H1 (cell line): ENCODE data around the gene SEPTIN5. TPM values are rescaled to one million over a fixed set of nuclear protein-coding genes. Genes with fewer than 3 reads are reported as not detected.

ENCODE experiments used
- CTCF ChIA-PET: fragments of 300-600 bp; sonication (Branson Sonifier 250); formaldehyde crosslinking; loops from one replicate; lab custom pipeline; 2021; ENCODE audit not compliant: partially characterized antibody; lab: Charles Lee
- POLR2A ChIA-PET: fragments of 300-600 bp; sonication (Branson Sonifier 250); formaldehyde crosslinking; loops from one replicate; lab custom pipeline; 2021; ENCODE audit warnings: inconsistent platforms; ENCODE audit not compliant: partially characterized antibody; lab: Charles Lee
- DNase-seq, 2 experiments: peaks; one replicate each; pipeline versions ENCODE4 v3.0.0 to v3.0.0-alpha.2; 2010 to 2022; ENCODE audit warnings: low spot score in 2 of 2, low read depth in 1 of 2, mixed read lengths in 1 of 2
- FAIRE-seq: peaks from 2 replicates; lab custom pipeline; 2011; peaks lifted over from hg19 to GRCh38; lab: Jason Lieb, UNC
- H2AFZ ChIP-seq: 2 replicates; pipeline ENCODE4 v1.8.1; 2012; ENCODE audit warnings: low read length, inconsistent platforms
- H2AK5ac ChIP-seq: 2 replicates; pipeline ENCODE4 v1.6.1; 2013; ENCODE audit warnings: low read depth, low read length
- H2BK120ac ChIP-seq: replicated peaks from 2 replicates; pipeline ENCODE3; 2013; ENCODE audit warnings: low read depth, low read length, inconsistent platforms
- H2BK12ac ChIP-seq: 2 replicates; pipeline ENCODE4 v1.6.1; 2013; ENCODE audit warnings: low read depth, low read length
- H2BK15ac ChIP-seq: 2 replicates; pipeline ENCODE4 v1.6.1; 2013; ENCODE audit warnings: low read length
- H2BK20ac ChIP-seq: 2 replicates; pipeline ENCODE4 v1.6.1; 2013; ENCODE audit warnings: low read length
- H2BK5ac ChIP-seq: 2 replicates; pipeline ENCODE4 v1.6.1; 2013; ENCODE audit warnings: low read depth, low read length
- H3K14ac ChIP-seq: 2 replicates; pipeline ENCODE4 v1.6.1; 2013; ENCODE audit warnings: inconsistent platforms; ENCODE audit not compliant: insufficient read length
- H3K18ac ChIP-seq: 2 replicates; pipeline ENCODE4 v1.6.1; 2013; ENCODE audit warnings: low read length; ENCODE audit errors: extremely low read depth
- H3K23ac ChIP-seq: 2 replicates; pipeline ENCODE4 v1.6.1; 2013; ENCODE audit warnings: inconsistent platforms; ENCODE audit not compliant: insufficient read length
- H3K23me2 ChIP-seq: 2 replicates; pipeline ENCODE4 v1.6.1; 2013; ENCODE audit warnings: low read depth, low read length
- H3K27ac ChIP-seq: 2 replicates; pipeline ENCODE4 v1.6.1; 2011; ENCODE audit warnings: low read depth, low read length, inconsistent platforms
- H3K27me3 ChIP-seq, 4 experiments: replicated peaks in 1 of 4; 1 replicate in 1 of 4; 2 replicates in 3 of 4; pipeline versions ENCODE4 v1.6.1 to v1.8.1; 2011 to 2013; ENCODE audit warnings: low read length in 3 of 4, mild to moderate bottlenecking in 3 of 4, inconsistent platforms in 2 of 4, mixed read lengths in 2 of 4, moderate library complexity in 1 of 4; ENCODE audit not compliant: control insufficient read depth in 3 of 4, insufficient read depth in 3 of 4; ENCODE audit errors: extremely low read depth in 1 of 4
- H3K36me3 ChIP-seq, 4 experiments: 2 replicates each; pipeline versions ENCODE4 v1.6.1 to v1.8.1; 2011 to 2013; ENCODE audit warnings: mild to moderate bottlenecking in 4 of 4, low read length in 3 of 4, moderate library complexity in 2 of 4, control low read depth in 1 of 4, inconsistent platforms in 1 of 4; ENCODE audit not compliant: insufficient read depth in 4 of 4, control insufficient read depth in 2 of 4
- H3K4ac ChIP-seq: replicated peaks from 2 replicates; pipeline ENCODE3; 2013; ENCODE audit warnings: low read length, low read depth, mixed read lengths, inconsistent platforms; ENCODE audit not compliant: insufficient read length
- H3K4me1 ChIP-seq, 4 experiments: replicated peaks in 1 of 4; 1 replicate in 1 of 4; 2 replicates in 3 of 4; pipeline versions ENCODE4 v1.6.1 to v1.8.1; 2011 to 2013; ENCODE audit warnings: low read length in 3 of 4, inconsistent platforms in 2 of 4, mixed read lengths in 1 of 4; ENCODE audit not compliant: insufficient read depth in 4 of 4, control insufficient read depth in 3 of 4
- H3K4me2 ChIP-seq, 2 experiments: 2 replicates each; pipeline versions ENCODE4 v1.6.1 to v1.8.1; 2011 to 2013; ENCODE audit warnings: low read depth in 2 of 2, low read length in 2 of 2, control low read depth in 1 of 2, inconsistent platforms in 1 of 2, mild to moderate bottlenecking in 1 of 2; ENCODE audit not compliant: insufficient read depth in 1 of 2
- H3K4me3 ChIP-seq, 4 experiments: fragments of 200-600, 300-600 bp in 1 of 4; sonication (generic), shearing (Covaris generic), sonication (Bioruptor Twin) in 1 of 4; 2 replicates each; pipeline versions ENCODE4 v1.5.1 to v1.8.1; 2011 to 2016; ENCODE audit warnings: low read length in 4 of 4, low read depth in 3 of 4, control low read depth in 2 of 4, inconsistent platforms in 2 of 4, mild to moderate bottlenecking in 2 of 4, mixed read lengths in 1 of 4, moderate library complexity in 1 of 4; ENCODE audit not compliant: insufficient read depth in 2 of 4; ENCODE audit errors: extremely low read depth in 1 of 4
- H3K56ac ChIP-seq: replicated peaks from 2 replicates; pipeline ENCODE3; 2013; ENCODE audit warnings: low read depth, mild to moderate bottlenecking, mixed read lengths, low read length, inconsistent platforms; ENCODE audit not compliant: insufficient read length
- H3K79me1 ChIP-seq: 2 replicates; pipeline ENCODE4 v1.6.1; 2013; ENCODE audit warnings: low read depth, low read length, control low read depth
- H3K79me2 ChIP-seq, 2 experiments: 2 replicates each; pipeline versions ENCODE4 v1.6.1 to v1.8.1; 2012 to 2013; ENCODE audit warnings: low read length in 2 of 2, mild to moderate bottlenecking in 2 of 2, inconsistent platforms in 1 of 2; ENCODE audit not compliant: insufficient read depth in 2 of 2, control insufficient read depth in 1 of 2
- H3K9ac ChIP-seq, 4 experiments: replicated peaks in 1 of 4; 1 replicate in 1 of 4; 2 replicates in 3 of 4; pipeline versions ENCODE4 v1.6.1 to v1.8.1; 2011 to 2013; ENCODE audit warnings: low read depth in 3 of 4, low read length in 3 of 4, control low read depth in 2 of 4, mild to moderate bottlenecking in 2 of 4, moderate library complexity in 2 of 4, inconsistent platforms in 1 of 4; ENCODE audit errors: extremely low read depth in 1 of 4
- H3K9me3 ChIP-seq, 2 experiments: 2 replicates each; pipeline versions ENCODE4 v1.6.1 to v1.8.1; 2012 to 2013; ENCODE audit warnings: mild to moderate bottlenecking in 2 of 2, moderate library complexity in 2 of 2, control low read depth in 1 of 2, inconsistent platforms in 1 of 2, low read depth in 1 of 2, low read length in 1 of 2, mixed read lengths in 1 of 2; ENCODE audit not compliant: insufficient read depth in 2 of 2
- H4K20me1 ChIP-seq, 2 experiments: replicated peaks in 1 of 2; 2 replicates each; pipeline versions ENCODE3 to v1.8.1; 2011 to 2013; ENCODE audit warnings: inconsistent platforms in 2 of 2, low read length in 2 of 2, mild to moderate bottlenecking in 1 of 2; ENCODE audit not compliant: insufficient read depth in 2 of 2, control insufficient read depth in 1 of 2
- H4K5ac ChIP-seq: 2 replicates; pipeline ENCODE4 v1.6.1; 2013; ENCODE audit warnings: low read length, low read depth, mixed read lengths, inconsistent platforms; ENCODE audit not compliant: insufficient read length
- H4K8ac ChIP-seq: 2 replicates; pipeline ENCODE4 v1.8.0; 2013; ENCODE audit warnings: mild to moderate bottlenecking, moderate library complexity, low read length, inconsistent platforms; ENCODE audit not compliant: insufficient read depth; ENCODE audit errors: extremely low read depth
- H4K91ac ChIP-seq: replicated peaks from 2 replicates; pipeline ENCODE3; 2013; ENCODE audit warnings: low read length, mixed read lengths, inconsistent platforms; ENCODE audit not compliant: insufficient read length
- RNF2 ChIP-seq: fragments of 200-900, 300-1000 bp; sonication (generic); IDR thresholded peaks from 2 replicates; pipeline ENCODE4 v1.7.1; 2016; ENCODE audit warnings: borderline replicate concordance, low read depth, mild to moderate bottlenecking, antibody characterized with exemption, low read length; ENCODE audit not compliant: poor library complexity, severe bottlenecking; ENCODE audit errors: missing control alignments
- SUZ12 ChIP-seq: fragments of 200-600 bp; sonication (generic); IDR thresholded peaks from 2 replicates; pipeline ENCODE4 v1.6.1; 2012; ENCODE audit warnings: mild to moderate bottlenecking, inconsistent platforms, low read length, moderate library complexity, mixed read lengths
- ZNF274 ChIP-seq: IDR thresholded peaks from 2 replicates; pipeline ENCODE4 v1.7.0; 2012; ENCODE audit warnings: low read length, borderline replicate concordance; ENCODE audit errors: extremely low read depth
- WGBS, 2 experiments: shearing (Covaris generic) in 1 of 2; methylation state at CpG; one replicate each; pipeline versions ENCODE4 v1.1.6 to v1.1.7; 2013 to 2015; ENCODE audit warnings: low lambda C conversion rate in 2 of 2, mixed read lengths in 2 of 2, inconsistent platforms in 1 of 2, low coverage in 1 of 2, missing lambda C conversion rate in 1 of 2; ENCODE audit not compliant: insufficient replicate concordance in 2 of 2, insufficient coverage in 1 of 2, insufficient read length in 1 of 2; ENCODE audit errors: extremely low coverage in 1 of 2, missing lambda C conversion rate in 1 of 2; 5-methylcytosine and 5-hydroxymethylcytosine counted together
- polyA plus RNA-seq, 7 experiments: library from polyadenylated mRNA; depleted of rRNA in 3 of 7; stranded (reverse) in 5 of 7; unstranded in 2 of 7; fragments of >200 nt in 5 of 7; fragments of 200-250 nt in 2 of 7; gene quantifications; 1 replicate in 5 of 7; 2 replicates in 1 of 7; 4 replicates in 1 of 7; pipeline versions ENCODE4 v1.2.1 to v1.2.3, GENCODE V29; 2011 to 2013; ENCODE audit warnings: missing spikeins in 2 of 7, mixed read lengths in 2 of 7
- total RNA-seq: library from RNA; stranded (reverse); fragmentation: NEBNext Ultra II Directional; extraction: Animal tissue kit (Norgen Biotek cat#: 25700); gene quantifications from 2 replicates; pipeline ENCODE4 v1.2.1, GENCODE V29; 2021
- TF ChIP-seq, protein P1 (sequence below): IDR thresholded peaks from 2 replicates; pipeline ENCODE4 v1.6.1; 2012; ENCODE audit warnings: inconsistent platforms

The SEPTIN5 gene
- total and polyA plus RNA-seq, 2 of the 8 experiments (the other 6 are each of a cell fraction or from before 2014, with no cell fraction given), result 6.0 to 8.6 TPM

DNA sequence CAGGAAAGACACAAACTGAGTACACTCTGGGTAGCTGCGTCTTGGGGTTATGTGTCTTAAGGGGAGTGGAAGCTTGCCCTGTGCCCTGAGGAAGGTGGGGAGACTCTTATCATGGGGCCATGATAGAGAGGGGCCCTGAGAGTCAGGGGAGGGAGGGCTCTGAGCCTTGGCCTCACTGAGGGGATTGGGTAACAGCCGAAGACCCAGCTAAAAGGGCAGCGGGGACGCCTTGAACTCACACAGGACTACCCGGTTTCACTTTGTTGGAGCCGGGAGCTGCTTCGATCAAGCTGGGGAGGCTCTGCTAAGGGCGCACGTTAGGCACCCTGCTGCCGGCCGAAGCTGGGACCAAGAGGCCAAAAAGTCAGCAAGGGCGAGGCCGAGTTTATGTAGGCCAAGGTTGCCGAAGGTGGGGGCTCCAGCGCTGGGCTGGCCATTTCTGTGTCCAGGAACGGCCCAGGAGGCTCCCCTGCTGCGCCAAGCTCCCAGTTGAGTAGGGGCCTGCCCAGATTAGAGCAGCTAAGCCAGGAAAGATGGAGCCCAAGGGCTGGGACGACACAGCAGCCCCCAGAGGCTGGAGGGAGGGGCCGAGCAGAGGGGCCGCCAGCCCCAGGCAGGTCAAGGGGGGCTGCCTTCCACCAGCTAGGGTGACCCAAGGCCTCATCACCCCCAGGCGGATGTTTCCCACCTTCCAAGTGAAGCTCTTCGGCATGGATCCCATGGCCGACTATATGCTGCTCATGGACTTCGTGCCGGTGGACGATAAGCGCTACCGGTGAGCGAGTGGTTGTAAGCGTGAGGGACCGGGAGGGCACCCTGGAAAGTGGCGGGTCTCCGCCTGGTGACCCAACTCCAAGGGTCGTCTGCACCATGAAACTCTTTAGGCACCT, 48.5 kb downstream of the SEPTIN5 start:
- Histone ChIP-seq H3K18ac (peak overlapping the region; percentile 87; the same call in 1 of the 2 replicates), H3K56ac (no peak overlapping the region), H4K8ac (peak overlapping the region; percentile 74), H2AK5ac (peak overlapping the region; percentile 40; the same call in 1 of the 2 replicates), H2BK12ac (peak overlapping the region; percentile 94), H3K27ac (no peak overlapping the region), H3K4me2 (peak overlapping the region; percentile 31 to 40), H2BK120ac (no peak overlapping the region), H3K14ac (no peak overlapping the region), H4K20me1 (peaks cover 19 to 40% of the 10 kb centered on the region in 2 experiments), H4K91ac (peak overlapping the region; percentile 7), H2AFZ (no peak overlapping the region), H3K79me1 (no peaks in the 10 kb centered on the region), H4K5ac (no peak overlapping the region), H3K9ac (no peak overlapping the region), H3K4ac (no peak overlapping the region), H3K23me2 (peaks cover 4% of the 10 kb centered on the region; the same call in 1 of the 2 replicates), H3K79me2 (no peaks in the 10 kb centered on the region), H2BK5ac (peak overlapping the region; percentile 66; the same call in 1 of the 2 replicates), H2BK20ac (peak overlapping the region; percentile 93; the same call in 1 of the 2 replicates), H2BK15ac (peak overlapping the region; percentile 99; the same call in 1 of the 2 replicates), H3K4me1 (peaks cover 0 to 56% (median 37%) of the 10 kb centered on the region in 4 experiments; a peak in 6 of 7 replicates), H3K36me3 (peaks cover 0 to 23% (median 0%) of the 10 kb centered on the region in 4 experiments; a peak in 1 of 8 replicates), H3K4me3 (peak overlapping the region in 1 of 4 experiments; percentile 34; a peak in 3 of 8 replicates), H3K27me3 (peaks cover 92 to 97% (median 95%) of the 10 kb centered on the region in 4 experiments), H3K9me3 (no peaks in the 10 kb centered on the region), H3K23ac (no peak overlapping the region)
- DNase-seq, result peak in 1 of 2 experiments; percentile 72
- POLR2A ChIA-PET, result interaction anchor here (0.8 to 1.1 kb wide), 4 partner anchors 9 to 41 kb away, joined by 3 to 7 read pairs (median 4); partner anchors contain the start of gene GP1BB
- no peak for FAIRE-seq
- CTCF ChIA-PET, result interaction anchor here (0.8 to 5.6 kb wide), 10 partner anchors 9 to 185 kb away, joined by 3 to 48 read pairs (median 6); partner anchors contain the start of gene GP1BB
- TF ChIP-seq SUZ12 (peak; percentile 2), RNF2 (peak; percentile 14), ZNF274 (no peak)
- TF ChIP-seq, protein P1, sequence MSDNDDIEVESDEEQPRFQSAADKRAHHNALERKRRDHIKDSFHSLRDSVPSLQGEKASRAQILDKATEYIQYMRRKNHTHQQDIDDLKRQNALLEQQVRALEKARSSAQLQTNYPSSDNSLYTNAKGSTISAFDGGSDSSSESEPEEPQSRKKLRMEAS, result no peak
- 14% methylated on average over 34 of the region's 34 CpGs; no CpG with 5 or more reads in 1 of the 2 experiments for WGBS, 2 experiments
